Nephron (organoid): ENCODE measurements around the gene ASCC1.
A peak's percentile ranks its signal among the peaks of the same experiment; 100 is the strongest.
"Not testable (repeated sequence)": the region's sequence is repeated elsewhere in the genome, so short reads cannot be mapped to it uniquely, and the experiment has no call there.

Source experiments
- H3K27ac Mint-ChIP-seq, 3 experiments: 2 replicates each; pipeline ENCODE4 v1.8.0; 2020; ENCODE audit warnings: mixed read lengths in 3 of 3, mild to moderate bottlenecking in 2 of 3, moderate library complexity in 1 of 3
- H3K27me3 Mint-ChIP-seq: 2 replicates; pipeline ENCODE4 v1.8.0; 2021; ENCODE audit warnings: low read depth, mild to moderate bottlenecking, moderate library complexity, mixed read lengths
- H3K36me3 Mint-ChIP-seq: 2 replicates; pipeline ENCODE4 v1.8.0; 2020; ENCODE audit warnings: low read depth, mixed read lengths
- H3K4me1 Mint-ChIP-seq: 2 replicates; pipeline ENCODE4 v1.8.0; 2020; ENCODE audit warnings: mixed read lengths
- H3K4me3 Mint-ChIP-seq, 3 experiments: 2 replicates each; pipeline ENCODE4 v1.8.0; 2020; ENCODE audit warnings: mild to moderate bottlenecking in 3 of 3, mixed read lengths in 3 of 3, moderate library complexity in 2 of 3
- H3K9me3 Mint-ChIP-seq: 2 replicates; pipeline ENCODE4 v1.8.0; 2020; ENCODE audit warnings: mixed read lengths
- TF ChIP-seq, protein P1 (sequence below), 3 experiments: fragments of 200-600 bp; sonication (generic); IDR thresholded peaks; one replicate each; pipeline ENCODE4 v1.5.0; 2021; ENCODE audit warnings: antibody characterized with exemption in 3 of 3; ENCODE audit not compliant: unreplicated experiment in 3 of 3

The ASCC1 gene

DNA sequence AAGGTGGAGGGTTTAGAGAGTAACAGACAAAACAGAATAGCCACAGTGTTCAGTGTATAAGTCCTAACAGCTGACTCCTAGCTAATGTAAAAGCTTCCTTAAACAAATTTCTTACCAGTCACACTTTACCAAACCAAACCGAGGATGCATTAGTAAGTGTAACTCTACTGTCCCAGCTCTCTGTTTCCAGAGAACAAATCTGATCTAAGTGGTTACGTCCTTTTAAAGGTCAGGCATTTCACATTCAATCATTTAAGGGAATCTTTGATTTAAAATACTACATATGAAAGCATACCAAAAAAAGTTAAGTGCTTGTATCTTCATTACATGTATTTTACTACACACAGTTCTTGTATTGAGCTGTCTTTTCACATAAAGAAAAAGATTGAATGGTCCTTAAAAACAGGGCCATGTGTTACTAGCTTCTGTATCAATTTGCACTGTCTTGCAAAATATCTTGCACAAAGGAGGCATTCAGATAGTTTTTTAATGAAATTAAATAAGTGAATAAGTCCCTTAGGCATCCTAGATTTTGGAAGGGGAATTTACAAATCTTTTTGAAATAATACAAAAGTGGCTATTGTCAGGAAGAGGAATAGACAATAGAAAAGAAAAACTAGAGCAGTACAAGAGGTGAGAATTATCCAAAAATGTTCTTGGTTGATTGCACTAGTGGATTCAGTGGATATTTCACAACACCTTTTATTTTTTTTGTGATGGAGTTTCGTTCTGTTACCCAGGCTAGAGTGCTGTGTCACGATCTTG lies 69.3 kb downstream of the ASCC1 start:
- Mint-ChIP-seq H3K27ac (peak overlapping the region; percentile 35 to 91 (median 46)), H3K4me3 (no peak overlapping the region), H3K4me1 (peaks cover 6% of the 10 kb centered on the region), H3K36me3 (peaks cover 20% of the 10 kb centered on the region), H3K27me3 (no peaks in the 10 kb centered on the region), H3K9me3 (no peaks in the 10 kb centered on the region)
- TF ChIP-seq, protein P1, sequence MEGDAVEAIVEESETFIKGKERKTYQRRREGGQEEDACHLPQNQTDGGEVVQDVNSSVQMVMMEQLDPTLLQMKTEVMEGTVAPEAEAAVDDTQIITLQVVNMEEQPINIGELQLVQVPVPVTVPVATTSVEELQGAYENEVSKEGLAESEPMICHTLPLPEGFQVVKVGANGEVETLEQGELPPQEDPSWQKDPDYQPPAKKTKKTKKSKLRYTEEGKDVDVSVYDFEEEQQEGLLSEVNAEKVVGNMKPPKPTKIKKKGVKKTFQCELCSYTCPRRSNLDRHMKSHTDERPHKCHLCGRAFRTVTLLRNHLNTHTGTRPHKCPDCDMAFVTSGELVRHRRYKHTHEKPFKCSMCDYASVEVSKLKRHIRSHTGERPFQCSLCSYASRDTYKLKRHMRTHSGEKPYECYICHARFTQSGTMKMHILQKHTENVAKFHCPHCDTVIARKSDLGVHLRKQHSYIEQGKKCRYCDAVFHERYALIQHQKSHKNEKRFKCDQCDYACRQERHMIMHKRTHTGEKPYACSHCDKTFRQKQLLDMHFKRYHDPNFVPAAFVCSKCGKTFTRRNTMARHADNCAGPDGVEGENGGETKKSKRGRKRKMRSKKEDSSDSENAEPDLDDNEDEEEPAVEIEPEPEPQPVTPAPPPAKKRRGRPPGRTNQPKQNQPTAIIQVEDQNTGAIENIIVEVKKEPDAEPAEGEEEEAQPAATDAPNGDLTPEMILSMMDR (IDR thresholded peaks at IDR 0.05; ENCODE audit: unreplicated experiment in 3 of 3) = no peak

DNA sequence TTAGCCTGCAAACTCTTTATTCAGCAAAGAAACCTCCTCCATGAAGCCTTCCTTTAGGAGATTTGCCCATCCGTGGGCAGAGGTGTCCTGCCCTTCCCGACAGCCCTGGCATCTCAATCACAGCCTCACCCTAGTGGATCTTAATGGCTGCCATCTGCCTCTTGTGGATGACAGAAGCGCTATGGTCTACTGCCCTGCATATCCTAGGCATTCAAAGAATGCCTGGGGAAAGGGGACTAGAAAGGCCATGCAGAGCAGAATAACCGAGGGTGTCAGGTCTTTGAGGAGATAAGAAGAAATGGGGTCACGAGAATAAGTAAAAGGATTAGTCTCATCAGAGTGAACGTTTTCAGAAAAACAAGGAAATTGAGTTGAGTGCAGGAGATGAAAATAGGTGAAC lies 70.0 kb downstream of the ASCC1 start:
- TF ChIP-seq, protein P1 (IDR thresholded peaks at IDR 0.05; ENCODE audit: unreplicated experiment in 3 of 3) = no peak
- Mint-ChIP-seq H3K36me3 (peaks cover 17% of the 10 kb centered on the region), H3K9me3 (no peaks in the 10 kb centered on the region), H3K4me3 (no peak overlapping the region), H3K27ac (peak overlapping the region; percentile 35 to 91 (median 46)), H3K27me3 (no peaks in the 10 kb centered on the region), H3K4me1 (peaks cover 6% of the 10 kb centered on the region)

DNA sequence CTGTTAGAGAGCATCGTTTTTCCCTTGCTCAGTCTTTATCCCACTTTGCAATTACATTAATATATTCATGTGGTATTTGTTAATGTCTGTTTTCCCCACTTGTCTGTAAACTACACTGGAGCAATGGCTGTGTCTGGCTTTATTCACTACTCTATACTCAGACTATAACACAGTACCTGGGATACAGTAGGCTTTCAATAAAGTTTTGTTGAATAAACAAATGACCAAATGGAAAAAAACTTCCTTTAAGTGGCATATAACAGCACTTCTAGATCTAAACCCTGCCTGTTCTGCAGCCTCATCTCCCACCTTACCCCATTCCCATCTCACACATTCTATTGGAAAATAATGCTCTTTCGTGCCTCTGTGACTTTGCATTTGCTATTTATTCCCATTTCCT lies 70.4 kb downstream of the ASCC1 start:
- H3K4me1 Mint-ChIP-seq = peaks cover 6% of the 10 kb centered on the region
- no peak overlapping the region for H3K4me3 Mint-ChIP-seq
- TF ChIP-seq, protein P1 (IDR thresholded peaks at IDR 0.05; ENCODE audit: unreplicated experiment in 3 of 3) = no peak
- peaks cover 15% of the 10 kb centered on the region for H3K36me3 Mint-ChIP-seq
- H3K27me3 Mint-ChIP-seq = no peaks in the 10 kb centered on the region
- H3K27ac Mint-ChIP-seq = peak overlapping the region; percentile 35 to 91 (median 46)
- no peaks in the 10 kb centered on the region for H3K9me3 Mint-ChIP-seq

DNA sequence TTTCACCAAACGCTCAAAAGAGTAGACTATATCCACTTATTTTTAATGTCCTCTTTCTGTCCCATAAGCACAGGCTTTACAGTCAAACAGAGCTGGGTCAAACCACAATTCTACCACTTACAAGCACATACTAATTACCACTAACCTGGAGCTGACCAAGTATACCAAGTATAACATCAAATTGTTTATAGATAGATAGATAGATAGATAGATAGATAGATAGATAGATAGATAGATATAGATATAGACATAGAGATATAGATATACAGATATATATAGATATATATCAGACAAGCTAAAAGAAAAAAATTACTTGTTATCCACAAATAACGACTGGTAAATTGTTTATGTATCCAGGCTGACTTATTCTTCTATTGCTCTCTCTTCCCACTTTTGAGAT lies 75.2 kb downstream of the ASCC1 start:
- Mint-ChIP-seq H3K36me3 (peaks cover 17% of the 10 kb centered on the region), H3K4me1 (peaks cover under 1% of the 10 kb centered on the region), H3K27ac (no peak overlapping the region), H3K4me3 (no peak overlapping the region), H3K27me3 (no peaks in the 10 kb centered on the region), H3K9me3 (no peaks in the 10 kb centered on the region)
- TF ChIP-seq, protein P1 (IDR thresholded peaks at IDR 0.05; ENCODE audit: unreplicated experiment in 3 of 3) = no peak

DNA sequence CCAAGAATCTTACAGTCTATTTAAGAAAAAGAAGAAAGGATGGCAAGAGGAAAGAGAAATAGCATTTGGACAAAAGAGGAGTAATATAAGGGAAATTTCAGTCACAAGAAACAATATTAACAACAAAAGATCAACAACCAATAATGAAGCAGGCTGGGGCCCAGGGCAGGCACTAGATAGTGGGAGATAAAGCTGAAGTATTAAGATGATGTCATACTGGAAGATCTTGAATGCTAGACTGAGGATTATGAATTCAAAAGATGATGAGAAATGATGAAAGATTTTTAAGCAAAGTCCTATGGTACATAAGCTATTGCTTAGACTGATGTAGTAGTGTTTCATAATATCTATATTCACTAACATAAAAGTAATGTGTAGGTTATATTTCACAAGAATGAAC lies 75.9 kb downstream of the ASCC1 start:
- H3K9me3 Mint-ChIP-seq = no peaks in the 10 kb centered on the region
- TF ChIP-seq, protein P1 (IDR thresholded peaks at IDR 0.05; ENCODE audit: unreplicated experiment in 3 of 3) = no peak
- no peaks in the 10 kb centered on the region for H3K27me3 Mint-ChIP-seq
- H3K4me1 Mint-ChIP-seq = no peaks in the 10 kb centered on the region
- no peak overlapping the region for H3K27ac Mint-ChIP-seq
- H3K36me3 Mint-ChIP-seq = peaks cover 22% of the 10 kb centered on the region
- no peak overlapping the region for H3K4me3 Mint-ChIP-seq

DNA sequence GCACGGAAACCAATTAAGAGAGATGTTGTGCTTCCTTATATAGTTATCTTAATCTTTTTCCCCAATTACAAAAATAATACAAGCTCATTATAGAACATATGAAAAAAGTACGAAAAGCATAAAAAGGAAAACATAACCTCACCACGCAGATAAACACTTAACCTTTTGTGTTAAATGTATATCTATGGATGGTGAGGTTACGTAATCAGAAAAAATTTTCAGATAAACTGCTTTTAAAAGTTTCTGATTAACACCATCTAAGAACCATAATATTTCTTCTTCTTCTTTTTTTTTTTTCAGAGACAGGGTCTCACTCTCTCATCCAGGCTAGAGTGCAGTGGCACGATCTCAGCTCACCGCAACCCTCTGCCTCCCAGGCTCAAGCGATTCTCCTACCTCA lies 78.5 kb downstream of the ASCC1 start:
- Mint-ChIP-seq H3K27me3 (no peaks in the 10 kb centered on the region), H3K9me3 (no peaks in the 10 kb centered on the region), H3K27ac (no peak overlapping the region), H3K36me3 (peaks cover 23% of the 10 kb centered on the region), H3K4me1 (no peaks in the 10 kb centered on the region), H3K4me3 (no peak overlapping the region)
- TF ChIP-seq, protein P1 (IDR thresholded peaks at IDR 0.05; ENCODE audit: unreplicated experiment in 3 of 3) = no peak

DNA sequence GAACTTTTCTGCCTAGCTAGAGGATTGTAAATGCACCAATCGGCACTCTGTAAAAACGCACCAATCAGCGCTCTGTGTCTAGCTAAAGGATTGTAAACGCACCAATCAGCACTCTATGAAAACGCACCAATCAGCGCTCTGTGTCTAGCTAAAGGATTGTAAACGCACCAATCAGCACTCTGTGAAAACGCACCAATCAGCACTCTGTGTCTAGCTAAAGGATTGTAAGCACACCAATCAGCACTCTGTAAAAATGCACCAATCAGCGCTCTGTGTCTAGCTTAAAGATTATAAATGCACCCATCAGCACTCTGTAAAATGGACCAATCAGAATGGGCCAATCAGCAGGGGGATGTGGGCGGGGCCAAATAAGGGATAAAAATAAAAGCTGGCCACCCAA lies 79.9 kb downstream of the ASCC1 start:
- peaks cover 23% of the 10 kb centered on the region for H3K36me3 Mint-ChIP-seq
- H3K27ac Mint-ChIP-seq, H3K9me3 Mint-ChIP-seq, H3K27me3 Mint-ChIP-seq, H3K4me3 Mint-ChIP-seq, H3K4me1 Mint-ChIP-seq: not testable (repeated sequence)
